K562 (cell line): ENCODE measurements around the gene ADPGK. TPM values are rescaled to one million over a fixed set of nuclear protein-coding genes. Genes with fewer than 3 reads are reported as not detected.

Source experiments
- ATAC-seq: fragments of 200-7000 bp; cut with Tn5 transposase; 3 replicates; pipeline ENCODE4 v1.9.1; 2020; ENCODE audit warnings: moderate library complexity
- BruUV-seq: library from RNA; stranded (reverse); fragments of 400-500 nt; replicated peaks from 2 replicates; lab custom pipeline; 2021; lab: Mats Ljungman, UMichigan
- CTCF ChIA-PET: fragments of 300-600 bp; formaldehyde crosslinking; extraction: SDS; loops from one replicate; lab custom pipeline; 2021; ENCODE audit warnings: low intra/inter-chr PET ratio; lab: Yijun Ruan, JAX
- POLR2A ChIA-PET: fragments of 300-600, 350-650 bp; sonication (Branson Sonifier 250); formaldehyde crosslinking; extraction: SDS; loops from one replicate; lab custom pipeline; 2021; ENCODE audit warnings: antibody characterized with exemption, inconsistent platforms; lab: Yijun Ruan, JAX
- DNase-seq, 4 experiments: peaks; one replicate each; pipeline versions ENCODE4 v3.0.0 to v3.0.0-alpha.2; 2011 to 2018; ENCODE audit warnings: low spot score in 3 of 4, mixed read lengths in 3 of 4; ENCODE audit errors: extremely low read depth in 1 of 4
- FAIRE-seq: peaks from 2 replicates; lab custom pipeline; 2011; peaks lifted over from hg19 to GRCh38; lab: Jason Lieb, UNC
- H2AFZ ChIP-seq: 2 replicates; pipeline ENCODE4 v1.6.0; 2011; ENCODE audit warnings: low read depth, low read length, control low read depth, inconsistent platforms
- H3K27ac ChIP-seq: fragments of 200-600 bp; 3 replicates; pipeline ENCODE4 v1.8.0; 2011; ENCODE audit warnings: low read depth, mild to moderate bottlenecking, control low read depth, inconsistent platforms, low read length, moderate library complexity, mixed read lengths; ENCODE audit errors: extremely low read depth
- H3K27me3 ChIP-seq, 2 experiments: fragments of 300-600 bp in 1 of 2; 2 replicates in 1 of 2; 3 replicates in 1 of 2; pipeline versions ENCODE4 v1.6.0 to v1.8.0; 2011; ENCODE audit warnings: inconsistent platforms in 2 of 2, low read length in 2 of 2, mild to moderate bottlenecking in 1 of 2, mixed read lengths in 1 of 2, moderate library complexity in 1 of 2; ENCODE audit not compliant: control insufficient read depth in 2 of 2, insufficient read depth in 2 of 2
- H3K36me3 ChIP-seq: fragments of 300-600 bp; 3 replicates; pipeline ENCODE4 v1.8.0; 2011; ENCODE audit warnings: mild to moderate bottlenecking, low read length, inconsistent platforms; ENCODE audit not compliant: control insufficient read depth, insufficient read depth
- H3K4me1 ChIP-seq, 2 experiments: fragments of 200-600 bp in 1 of 2; replicated peaks in 1 of 2; 2 replicates in 1 of 2; 3 replicates in 1 of 2; pipeline versions ENCODE4 v1.5.1 to v1.8.0; 2011; ENCODE audit warnings: inconsistent platforms in 2 of 2, low read length in 2 of 2, mild to moderate bottlenecking in 1 of 2, mixed read lengths in 1 of 2, moderate library complexity in 1 of 2; ENCODE audit not compliant: control insufficient read depth in 2 of 2, insufficient read depth in 2 of 2
- H3K4me2 ChIP-seq: 2 replicates; pipeline ENCODE4 v1.6.1; 2011; ENCODE audit warnings: low read length, control low read depth, inconsistent platforms, mixed read lengths; ENCODE audit not compliant: insufficient read depth
- H3K4me3 ChIP-seq: fragments of 200-600 bp; sonication (generic), shearing (Covaris generic); 2 replicates; pipeline ENCODE4 v1.5.1; 2016; ENCODE audit warnings: control low read depth, inconsistent platforms
- H3K79me2 ChIP-seq: fragments of 200-600 bp; 3 replicates; pipeline ENCODE4 v1.8.0; 2011; ENCODE audit warnings: low read length, inconsistent platforms; ENCODE audit not compliant: control insufficient read depth, insufficient read depth
- H3K9ac ChIP-seq, 2 experiments: 2 replicates each; pipeline versions ENCODE4 v1.6.0 to v1.6.1; 2011; ENCODE audit warnings: low read depth in 2 of 2, low read length in 2 of 2, control low read depth in 1 of 2, inconsistent platforms in 1 of 2, mild to moderate bottlenecking in 1 of 2, mixed read lengths in 1 of 2; ENCODE audit not compliant: insufficient read depth in 1 of 2
- H3K9me1 ChIP-seq: one replicate; pipeline ENCODE4 v1.6.0; 2011; ENCODE audit warnings: inconsistent platforms, mild to moderate bottlenecking, low read length, moderate library complexity; ENCODE audit not compliant: control insufficient read depth, insufficient read depth
- H3K9me3 ChIP-seq: replicated peaks from 2 replicates; pipeline ENCODE4 v1.5.1; 2011; ENCODE audit warnings: low read depth, low read length, inconsistent platforms; ENCODE audit not compliant: control insufficient read depth, insufficient read depth
- H4K20me1 ChIP-seq: replicated peaks from 2 replicates; pipeline ENCODE4 v1.6.1; 2011; ENCODE audit warnings: low read length, inconsistent platforms, mixed read lengths; ENCODE audit not compliant: control insufficient read depth, insufficient read depth
- BDP1 ChIP-seq: IDR thresholded peaks from 3 replicates; pipeline ENCODE4 v1.6.1; 2011; ENCODE audit not compliant: insufficient read length, insufficient read depth
- HDAC6 ChIP-seq: IDR thresholded peaks from 2 replicates; pipeline ENCODE4 v1.6.1; 2012; ENCODE audit warnings: low read depth, mild to moderate bottlenecking, control low read depth, inconsistent platforms, low read length, moderate library complexity
- HNRNPUL1 ChIP-seq: fragments of 200-400 bp; formaldehyde crosslinking; IDR thresholded peaks from 2 replicates; pipeline ENCODE4 v1.6.1; 2017; ENCODE audit warnings: low read length
- JUND ChIP-seq, 2 experiments: IDR thresholded peaks; 2 replicates in 1 of 2; 3 replicates in 1 of 2; pipeline ENCODE4 v1.6.1; 2011; ENCODE audit warnings: borderline replicate concordance in 2 of 2, low read depth in 2 of 2, low read length in 2 of 2, improper control_type of control experiment in 1 of 2, missing biosample characterization in 1 of 2, missing genetic modification characterization in 1 of 2, missing genetic modification reagents in 1 of 2
- MEF2A ChIP-seq: IDR thresholded peaks from 2 replicates; pipeline ENCODE4 v1.6.1; 2011; ENCODE audit warnings: low read depth, mild to moderate bottlenecking, low read length, moderate library complexity; ENCODE audit not compliant: control insufficient read depth
- NCOA4 ChIP-seq: fragments of 450-650 bp; IDR thresholded peaks from 2 replicates; pipeline ENCODE4 v1.6.1; 2018; ENCODE audit warnings: mild to moderate bottlenecking; ENCODE audit not compliant: partially characterized antibody
- NFRKB ChIP-seq: fragments of 450-650 bp; IDR thresholded peaks from 2 replicates; pipeline ENCODE4 v1.6.1; 2016; ENCODE audit warnings: low read depth
- TCF3 ChIP-seq: sonication (generic); formaldehyde crosslinking; IDR thresholded peaks from 2 replicates; pipeline ENCODE4 v1.4.0; 2020; ENCODE audit warnings: mild to moderate bottlenecking, missing genetic modification reagents
- XRCC4 ChIP-seq: IDR thresholded peaks from one replicate; pipeline ENCODE4 v1.6.1; 2011; ENCODE audit not compliant: insufficient read depth, insufficient read length; ENCODE audit errors: extremely low read depth
- ZBTB7A ChIP-seq: IDR thresholded peaks from 2 replicates; pipeline ENCODE4 v1.6.1; 2011; ENCODE audit warnings: low read depth, mild to moderate bottlenecking, low read length, moderate library complexity, borderline replicate concordance; ENCODE audit not compliant: control insufficient read depth
- ZNF212 ChIP-seq: fragments of 450-650 bp; formaldehyde crosslinking; IDR thresholded peaks from 2 replicates; pipeline ENCODE4 v1.4.0; 2020; ENCODE audit warnings: mild to moderate bottlenecking
- ZNF766 ChIP-seq: fragments of 200-800 bp; sonication (Bioruptor generic); conservative IDR thresholded peaks from 2 replicates; pipeline ENCODE4 v1.6.1; 2016; ENCODE audit warnings: missing genetic modification characterization, missing compliant biosample characterization
- WGBS: fragments of 100-300 bp; shearing (Covaris generic); methylation state at CpG from one replicate; pipeline ENCODE4 v1.1.6; 2016; ENCODE audit warnings: low coverage, mixed read lengths; ENCODE audit not compliant: insufficient coverage; ENCODE audit errors: missing lambda C conversion rate; 5-methylcytosine and 5-hydroxymethylcytosine counted together
- in situ Hi-C: fragments of 300-500 bp; cut with MboI; formaldehyde crosslinking; loops from 4 replicates; pipeline ENCODE4 v1.15.0; 2018; ENCODE audit warnings: inconsistent platforms, mixed read lengths
- intact Hi-C: fragments of 100-400 bp; cut with micrococcal nuclease; formaldehyde crosslinking; loops from 2 replicates; pipeline ENCODE4 v1.14.2; 2022
- polyA plus RNA-seq, 8 experiments: library from polyadenylated mRNA; depleted of rRNA in 4 of 8; stranded (reverse) in 5 of 8; unstranded in 3 of 8; fragments of >200 nt; fragmentation: Nextera tagmentation in 2 of 8; fragmentation: Illumina TruSeq in 1 of 8; extraction: Ambion mirVana in 2 of 8; extraction: Trizol in 1 of 8; gene quantifications; 2 replicates each; pipeline versions ENCODE4 v1.2.1 to v1.2.3, GENCODE V29; 2011 to 2014; ENCODE audit warnings: inconsistent platforms in 1 of 8, missing spikeins in 1 of 8
- total RNA-seq, 7 experiments: library from RNA; depleted of rRNA in 6 of 7; stranded (reverse); fragments of >200 nt in 6 of 7; fragmentation: Illumina TruSeq in 2 of 7; extraction: Trizol in 2 of 7; gene quantifications; 2 replicates each; pipeline versions ENCODE4 v1.2.1 to v1.2.3, GENCODE V29; 2011 to 2021; ENCODE audit warnings: low replicate concordance in 1 of 7
- TF ChIP-seq, protein P1 (sequence below): IDR thresholded peaks from 2 replicates; pipeline ENCODE4 v1.6.1; 2016; ENCODE audit warnings: missing genetic modification characterization, missing compliant biosample characterization
- TF ChIP-seq, protein P2 (sequence below): fragments of 250-450 bp; sonication (Bioruptor Pico); IDR thresholded peaks from 2 replicates; pipeline ENCODE4 v1.4.0; 2020; ENCODE audit warnings: mild to moderate bottlenecking, moderate library complexity

Gene ADPGK
- total and polyA plus RNA-seq, 9 of the 15 experiments (the other 6 are each of a cell fraction or from before 2014, with no cell fraction given), result 13.4 to 97.4 (median 48.5) TPM

DNA sequence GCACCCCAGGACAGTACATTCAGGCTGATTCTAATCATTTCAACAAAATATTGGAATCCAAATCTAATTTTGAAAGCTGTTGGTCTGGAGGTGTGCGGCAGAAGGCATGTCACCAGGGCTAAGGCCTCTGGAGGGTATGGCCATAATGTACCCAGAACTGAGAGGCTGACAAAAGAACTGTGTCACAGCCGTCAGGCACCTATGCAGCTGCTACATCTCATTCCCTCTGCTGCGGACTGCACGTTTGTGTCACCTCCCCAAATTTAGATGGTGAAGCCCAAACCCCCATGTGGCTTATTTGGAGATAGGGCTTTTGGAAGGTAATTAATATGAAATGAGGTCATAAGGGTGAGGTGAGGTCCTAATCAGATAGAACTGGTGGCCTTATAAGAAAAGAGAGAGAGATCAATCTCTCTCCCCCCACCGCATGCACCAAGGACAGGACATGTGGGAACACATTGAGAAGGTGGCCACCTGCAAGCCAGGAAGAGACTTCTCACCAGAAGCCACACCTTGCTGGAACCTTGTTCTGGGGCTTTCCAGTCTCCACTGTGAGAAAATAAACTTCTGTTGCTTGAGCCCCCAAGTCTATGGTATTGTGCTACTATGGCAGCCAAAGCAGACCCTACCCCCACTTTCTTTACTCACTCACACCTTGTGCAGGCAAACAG lies 22.8 kb downstream of the ADPGK start:
- ChIA-PET POLR2A (interaction anchor here (1.2 kb wide), 1 partner anchor 10 kb away, joined by 5 read pairs; no protein-coding TSS in a partner anchor), CTCF (no interaction called here)
- Histone ChIP-seq H3K9ac (no peak overlapping the region), H3K4me1 (no peaks in the 10 kb centered on the region), H2AFZ (no peak overlapping the region), H3K4me3 (no peak overlapping the region), H3K27ac (no peak overlapping the region), H3K36me3 (peaks cover 80% of the 10 kb centered on the region; the same call in 2 of the 3 replicates), H4K20me1 (no peaks in the 10 kb centered on the region), H3K27me3 (no peaks in the 10 kb centered on the region), H3K4me2 (no peak overlapping the region), H3K9me3 (no peaks in the 10 kb centered on the region), H3K9me1 (no peaks in the 10 kb centered on the region), H3K79me2 (no peaks in the 10 kb centered on the region)
- BruUV-seq, result no TSS peak
- in situ Hi-C loops (no loop called here), intact Hi-C loops (no loop called here)
- no peak for TF ChIP-seq ZNF766 (CRISPR knock-in tag)
- no peak for TF ChIP-seq NCOA4
- TF ChIP-seq TCF3 (CRISPR knock-in tag), result no peak
- TF ChIP-seq, protein P1, sequence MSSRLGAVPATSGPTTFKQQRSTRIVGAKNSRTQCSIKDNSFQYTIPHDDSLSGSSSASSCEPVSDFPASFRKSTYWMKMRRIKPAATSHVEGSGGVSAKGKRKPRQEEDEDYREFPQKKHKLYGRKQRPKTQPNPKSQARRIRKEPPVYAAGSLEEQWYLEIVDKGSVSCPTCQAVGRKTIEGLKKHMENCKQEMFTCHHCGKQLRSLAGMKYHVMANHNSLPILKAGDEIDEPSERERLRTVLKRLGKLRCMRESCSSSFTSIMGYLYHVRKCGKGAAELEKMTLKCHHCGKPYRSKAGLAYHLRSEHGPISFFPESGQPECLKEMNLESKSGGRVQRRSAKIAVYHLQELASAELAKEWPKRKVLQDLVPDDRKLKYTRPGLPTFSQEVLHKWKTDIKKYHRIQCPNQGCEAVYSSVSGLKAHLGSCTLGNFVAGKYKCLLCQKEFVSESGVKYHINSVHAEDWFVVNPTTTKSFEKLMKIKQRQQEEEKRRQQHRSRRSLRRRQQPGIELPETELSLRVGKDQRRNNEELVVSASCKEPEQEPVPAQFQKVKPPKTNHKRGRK (tag), result no peak
- no peak for TF ChIP-seq ZNF212 (CRISPR knock-in tag)
- TF ChIP-seq HNRNPUL1, result no peak
- TF ChIP-seq BDP1, result no peak
- no peak for TF ChIP-seq HDAC6
- TF ChIP-seq, protein P2, sequence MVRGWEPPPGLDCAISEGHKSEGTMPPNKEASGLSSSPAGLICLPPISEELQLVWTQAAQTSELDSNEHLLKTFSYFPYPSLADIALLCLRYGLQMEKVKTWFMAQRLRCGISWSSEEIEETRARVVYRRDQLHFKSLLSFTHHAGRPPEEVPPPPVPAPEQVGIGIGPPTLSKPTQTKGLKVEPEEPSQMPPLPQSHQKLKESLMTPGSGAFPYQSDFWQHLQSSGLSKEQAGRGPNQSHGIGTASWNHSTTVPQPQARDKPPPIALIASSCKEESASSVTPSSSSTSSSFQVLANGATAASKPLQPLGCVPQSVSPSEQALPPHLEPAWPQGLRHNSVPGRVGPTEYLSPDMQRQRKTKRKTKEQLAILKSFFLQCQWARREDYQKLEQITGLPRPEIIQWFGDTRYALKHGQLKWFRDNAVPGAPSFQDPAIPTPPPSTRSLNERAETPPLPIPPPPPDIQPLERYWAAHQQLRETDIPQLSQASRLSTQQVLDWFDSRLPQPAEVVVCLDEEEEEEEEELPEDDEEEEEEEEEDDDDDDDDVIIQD, result no peak
- no peak for TF ChIP-seq NFRKB
- no peak for TF ChIP-seq MEF2A
- TF ChIP-seq XRCC4, result no peak
- TF ChIP-seq ZBTB7A, result no peak
- TF ChIP-seq JUND (IDR thresholded peaks at IDR 0.05; ENCODE audit: borderline replicate concordance, low read depth, low read length), result no peak
- no peak for TF ChIP-seq JUND (tag; IDR thresholded peaks at IDR 0.05; ENCODE audit: borderline replicate concordance, low read depth, low read length)
- FAIRE-seq (no peak), ATAC-seq (no peak), DNase-seq (no peak)
- 84% methylated on average over 4 of the region's 5 CpGs for WGBS
